ENCODE results near the gene ADAM33.

GRCh38 chr20:3697588-3698305, 15.9 kb upstream of the ADAM33 start:
- no peak for TF ChIP-seq CTCF (conservative IDR thresholded peaks at IDR 0.05; ENCODE audit: low read depth, low read length)
- no peak for TF ChIP-seq EZH2 (IDR thresholded peaks at IDR 0.05; ENCODE audit: borderline replicate concordance, low read depth, low read length, poor library complexity, severe bottlenecking)

Data from A673 (cell line).